Mammary epithelial cell (primary cell): ENCODE results near the gene SEMA4D.

Experiments
- EZH2 ChIP-seq: IDR thresholded peaks from 2 replicates; pipeline ENCODE4 v1.6.1; 2012; ENCODE audit warnings: low read length, inconsistent platforms, borderline replicate concordance
- TF ChIP-seq, protein P1 (sequence below), 2 donors: IDR thresholded peaks in 1 of 2; conservative IDR thresholded peaks in 1 of 2; 2 replicates each; pipeline ENCODE4 v1.5.1; 2011 to 2012; ENCODE audit warnings: inconsistent platforms in 2 of 2, low read length in 2 of 2, mild to moderate bottlenecking in 2 of 2, control low read depth in 1 of 2, low read depth in 1 of 2; ENCODE audit not compliant: insufficient read depth in 1 of 2; ENCODE audit errors: extremely low read depth in 1 of 2

DNA sequence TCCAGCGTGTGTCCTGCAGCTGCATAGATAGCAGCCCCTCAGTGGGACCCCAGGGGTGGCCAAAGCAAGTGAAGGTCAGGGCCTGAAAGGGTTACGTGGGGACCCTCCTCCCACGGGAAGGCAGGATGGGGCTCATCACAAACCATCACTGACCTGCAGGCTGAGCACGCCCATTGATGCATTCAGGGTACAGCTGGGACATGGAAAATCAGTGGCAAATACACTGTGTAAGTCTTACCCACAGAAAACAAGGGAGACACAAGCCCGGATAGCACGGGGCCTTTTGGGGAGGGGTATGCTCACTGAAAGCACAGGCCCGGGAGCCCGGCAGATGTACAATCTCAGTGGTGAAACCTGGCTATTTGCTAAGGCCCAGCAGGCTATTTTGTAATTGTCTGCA, 49.1 kb downstream of the SEMA4D start:
- TF ChIP-seq, protein P1, sequence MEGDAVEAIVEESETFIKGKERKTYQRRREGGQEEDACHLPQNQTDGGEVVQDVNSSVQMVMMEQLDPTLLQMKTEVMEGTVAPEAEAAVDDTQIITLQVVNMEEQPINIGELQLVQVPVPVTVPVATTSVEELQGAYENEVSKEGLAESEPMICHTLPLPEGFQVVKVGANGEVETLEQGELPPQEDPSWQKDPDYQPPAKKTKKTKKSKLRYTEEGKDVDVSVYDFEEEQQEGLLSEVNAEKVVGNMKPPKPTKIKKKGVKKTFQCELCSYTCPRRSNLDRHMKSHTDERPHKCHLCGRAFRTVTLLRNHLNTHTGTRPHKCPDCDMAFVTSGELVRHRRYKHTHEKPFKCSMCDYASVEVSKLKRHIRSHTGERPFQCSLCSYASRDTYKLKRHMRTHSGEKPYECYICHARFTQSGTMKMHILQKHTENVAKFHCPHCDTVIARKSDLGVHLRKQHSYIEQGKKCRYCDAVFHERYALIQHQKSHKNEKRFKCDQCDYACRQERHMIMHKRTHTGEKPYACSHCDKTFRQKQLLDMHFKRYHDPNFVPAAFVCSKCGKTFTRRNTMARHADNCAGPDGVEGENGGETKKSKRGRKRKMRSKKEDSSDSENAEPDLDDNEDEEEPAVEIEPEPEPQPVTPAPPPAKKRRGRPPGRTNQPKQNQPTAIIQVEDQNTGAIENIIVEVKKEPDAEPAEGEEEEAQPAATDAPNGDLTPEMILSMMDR (conservative IDR thresholded peaks at IDR 0.05 in 1 of 2, IDR thresholded peaks at IDR 0.05 in 1 of 2; ENCODE audit: extremely low read depth in 1 of 2, insufficient read depth in 1 of 2, low read depth in 1 of 2, low read length in 2 of 2) = no peak
- no peak for TF ChIP-seq EZH2
